ENCODE results near the gene ATP5MG. TPM values are rescaled to one million over a fixed set of nuclear protein-coding genes. Genes with fewer than 3 reads are reported as not detected.

The ATP5MG gene
- total RNA-seq, 1 donor = 31.1 TPM

GRCh38 chr11:118434553-118435289 lies 33.3 kb downstream of the ATP5MG start:
- Histone ChIP-seq H3K4me2 (ENCODE audit: insufficient read depth, low read length) (peak overlapping the region; percentile 100), H3K79me2 (ENCODE audit: insufficient read depth, low read length) (peaks cover 32% of the 10 kb centered on the region), H3K4me1 (ENCODE audit: insufficient read depth, low read length) (peaks cover 25% of the 10 kb centered on the region), H4K20me1 (ENCODE audit: insufficient read depth, low read length) (peaks cover 26% of the 10 kb centered on the region), H3K27me3 (ENCODE audit: insufficient read depth, low read length) (no peaks in the 10 kb centered on the region), H3K27ac (ENCODE audit: low read depth, low read length) (no peak overlapping the region), H3K9me3 (ENCODE audit: low read depth, low read length) (no peaks in the 10 kb centered on the region), H3K4me3 (ENCODE audit: insufficient read depth, low read length) (peak overlapping the region; percentile 82), H3K36me3 (ENCODE audit: insufficient read depth, low read length) (no peaks in the 10 kb centered on the region), H2AFZ (ENCODE audit: low read length) (peak overlapping the region; percentile 95)
- peak; percentile 83 for DNase-seq (ENCODE audit: insufficient read length, low spot score, missing footprints)
- TF ChIP-seq, protein P1, sequence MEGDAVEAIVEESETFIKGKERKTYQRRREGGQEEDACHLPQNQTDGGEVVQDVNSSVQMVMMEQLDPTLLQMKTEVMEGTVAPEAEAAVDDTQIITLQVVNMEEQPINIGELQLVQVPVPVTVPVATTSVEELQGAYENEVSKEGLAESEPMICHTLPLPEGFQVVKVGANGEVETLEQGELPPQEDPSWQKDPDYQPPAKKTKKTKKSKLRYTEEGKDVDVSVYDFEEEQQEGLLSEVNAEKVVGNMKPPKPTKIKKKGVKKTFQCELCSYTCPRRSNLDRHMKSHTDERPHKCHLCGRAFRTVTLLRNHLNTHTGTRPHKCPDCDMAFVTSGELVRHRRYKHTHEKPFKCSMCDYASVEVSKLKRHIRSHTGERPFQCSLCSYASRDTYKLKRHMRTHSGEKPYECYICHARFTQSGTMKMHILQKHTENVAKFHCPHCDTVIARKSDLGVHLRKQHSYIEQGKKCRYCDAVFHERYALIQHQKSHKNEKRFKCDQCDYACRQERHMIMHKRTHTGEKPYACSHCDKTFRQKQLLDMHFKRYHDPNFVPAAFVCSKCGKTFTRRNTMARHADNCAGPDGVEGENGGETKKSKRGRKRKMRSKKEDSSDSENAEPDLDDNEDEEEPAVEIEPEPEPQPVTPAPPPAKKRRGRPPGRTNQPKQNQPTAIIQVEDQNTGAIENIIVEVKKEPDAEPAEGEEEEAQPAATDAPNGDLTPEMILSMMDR (IDR thresholded peaks at IDR 0.05; ENCODE audit: extremely low read depth, low read depth, low read length) = no peak

- peak; percentile 81 for DNase-seq (ENCODE audit: insufficient read length, low spot score, missing footprints)
- H3K9me3 ChIP-seq (ENCODE audit: low read depth, low read length) = no peaks in the 10 kb centered on the region
- no peak overlapping the region for H3K27ac ChIP-seq (ENCODE audit: low read depth, low read length)
- peak overlapping the region; percentile 100 for H3K4me2 ChIP-seq (ENCODE audit: insufficient read depth, low read length)
- peak overlapping the region; percentile 82 for H3K4me3 ChIP-seq (ENCODE audit: insufficient read depth, low read length)
- H3K27me3 ChIP-seq (ENCODE audit: insufficient read depth, low read length) = no peaks in the 10 kb centered on the region
- H3K36me3 ChIP-seq (ENCODE audit: insufficient read depth, low read length) = no peaks in the 10 kb centered on the region
- TF ChIP-seq, protein P1 (IDR thresholded peaks at IDR 0.05; ENCODE audit: extremely low read depth, low read depth, low read length) = no peak
- peaks cover 33% of the 10 kb centered on the region for H4K20me1 ChIP-seq (ENCODE audit: insufficient read depth, low read length)
- H2AFZ ChIP-seq (ENCODE audit: low read length) = peak overlapping the region; percentile 95
- H3K4me1 ChIP-seq (ENCODE audit: insufficient read depth, low read length) = peaks cover 25% of the 10 kb centered on the region
- peaks cover 39% of the 10 kb centered on the region for H3K79me2 ChIP-seq (ENCODE audit: insufficient read depth, low read length)
These were observed 34.0 kb downstream of the ATP5MG start for GRCh38 chr11:118435290-118435892.

DNA sequence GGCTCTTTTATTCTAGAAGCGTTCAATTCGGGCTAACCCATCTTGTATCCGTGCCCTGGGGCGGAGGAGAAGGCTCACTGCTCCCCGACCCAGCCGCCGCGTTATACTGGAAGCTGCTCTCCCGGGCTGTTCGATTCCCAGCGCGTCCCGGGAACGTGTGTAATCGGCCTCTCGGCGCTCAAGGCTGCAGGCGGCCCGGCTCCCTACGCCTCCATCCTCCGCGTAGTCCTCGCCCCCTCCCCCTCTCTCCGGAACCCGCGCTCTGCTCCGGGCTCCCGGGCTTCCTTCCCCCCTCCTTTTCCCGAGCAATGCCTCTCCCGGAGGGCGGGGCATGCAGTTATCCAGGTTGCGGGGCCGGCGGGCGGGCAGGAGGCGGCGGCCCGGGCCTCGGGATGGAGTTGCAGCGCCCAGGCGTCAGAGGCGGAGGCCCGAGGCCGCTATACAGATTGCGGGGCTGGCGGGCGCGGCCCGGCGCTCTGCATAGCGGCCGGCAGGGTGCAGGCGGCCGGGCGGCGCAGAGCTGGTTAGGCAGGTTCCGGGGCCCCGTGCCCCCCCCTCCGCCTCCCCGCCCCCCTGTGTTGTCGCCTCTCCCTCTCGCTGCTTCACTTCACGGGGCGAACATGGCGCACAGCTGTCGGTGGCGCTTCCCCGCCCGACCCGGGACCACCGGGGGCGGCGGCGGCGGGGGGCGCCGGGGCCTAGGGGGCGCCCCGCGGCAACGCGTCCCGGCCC lies 34.7 kb downstream of the ATP5MG start, which contains the start of gene KMT2A:
TSS of gene KMT2A (plus strand) at position 600 of the 732 bp plus-strand sequence. CDS start at position 621, 21 bp downstream.
- DNase-seq (ENCODE audit: insufficient read length, low spot score, missing footprints) = peak; percentile 98
- Histone ChIP-seq H3K9me3 (ENCODE audit: low read depth, low read length) (no peaks in the 10 kb centered on the region), H3K36me3 (ENCODE audit: insufficient read depth, low read length) (no peaks in the 10 kb centered on the region), H3K4me3 (ENCODE audit: insufficient read depth, low read length) (peak within 1 kb of the TSS; percentile 82), H3K27ac (ENCODE audit: low read depth, low read length) (peak within 1 kb of the TSS; percentile 77), H3K4me2 (ENCODE audit: insufficient read depth, low read length) (peak within 1 kb of the TSS; percentile 100), H4K20me1 (ENCODE audit: insufficient read depth, low read length) (peaks cover 40% of the 10 kb centered on the region), H3K4me1 (ENCODE audit: insufficient read depth, low read length) (peaks cover 25% of the 10 kb centered on the region), H2AFZ (ENCODE audit: low read length) (peak within 1 kb of the TSS; percentile 95), H3K79me2 (ENCODE audit: insufficient read depth, low read length) (peaks cover 46% of the 10 kb centered on the region), H3K27me3 (ENCODE audit: insufficient read depth, low read length) (no peaks in the 10 kb centered on the region)
- TF ChIP-seq, protein P1 (IDR thresholded peaks at IDR 0.05; ENCODE audit: extremely low read depth, low read depth, low read length) = no peak
